Measurements from ENCODE around the gene GUCA2A.

The GUCA2A gene

GRCh38 chr1:42173155-42173933 is 8.8 kb upstream of the GUCA2A start:
- TF ChIP-seq CTCF (IDR thresholded peaks at IDR 0.05; ENCODE audit: borderline replicate concordance, control extremely low read depth, extremely low read depth, insufficient read depth, missing control alignments) = peak; percentile 95
- in situ Hi-C loops (cut with MboI; ENCODE audit: low sequenced_read_pairs, unreplicated experiment) = no loop called here
- DNase-seq (ENCODE audit: low spot score) = peak; percentile 84

DNA sequence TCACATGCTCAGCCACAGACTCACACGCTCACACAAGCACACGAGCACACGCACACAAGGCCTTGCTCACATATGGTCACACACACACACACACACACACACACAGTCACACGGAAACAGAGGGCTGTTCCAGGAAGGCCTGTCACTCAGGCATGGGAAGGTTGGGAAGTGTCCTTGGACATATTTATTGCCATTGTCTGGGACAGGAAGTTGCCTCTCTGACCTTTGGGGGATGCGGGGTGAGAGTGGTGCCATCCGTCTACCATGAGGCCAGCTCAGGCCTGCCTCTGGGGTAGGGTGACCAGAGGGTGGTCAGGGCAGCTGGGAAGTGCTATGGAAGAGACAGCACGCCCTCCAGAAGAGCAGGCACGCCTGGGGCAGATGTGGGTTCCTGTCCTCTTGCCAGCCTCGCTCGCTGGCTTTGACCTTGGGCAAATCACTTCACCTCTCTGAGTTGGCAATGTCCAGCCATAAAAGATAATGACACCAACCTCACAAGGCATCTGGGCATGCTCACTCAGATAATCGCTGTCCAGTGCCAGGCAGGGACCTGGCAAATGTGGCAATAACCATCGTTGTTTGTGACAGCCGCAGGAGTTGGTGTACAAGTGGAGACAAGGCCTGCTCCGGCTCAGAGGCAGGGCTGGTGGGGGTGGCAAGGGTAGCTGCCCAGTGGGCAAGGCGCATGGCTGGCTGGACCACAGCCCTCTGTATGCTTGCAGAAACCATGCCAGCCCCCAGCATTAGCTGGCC is 8.0 kb upstream of the GUCA2A start:
- in situ Hi-C loops (cut with MboI; ENCODE audit: low sequenced_read_pairs, unreplicated experiment) = no loop called here
- no peak for DNase-seq (ENCODE audit: low spot score)
- no peak for TF ChIP-seq CTCF (IDR thresholded peaks at IDR 0.05; ENCODE audit: borderline replicate concordance, control extremely low read depth, extremely low read depth, insufficient read depth, missing control alignments)

DNA sequence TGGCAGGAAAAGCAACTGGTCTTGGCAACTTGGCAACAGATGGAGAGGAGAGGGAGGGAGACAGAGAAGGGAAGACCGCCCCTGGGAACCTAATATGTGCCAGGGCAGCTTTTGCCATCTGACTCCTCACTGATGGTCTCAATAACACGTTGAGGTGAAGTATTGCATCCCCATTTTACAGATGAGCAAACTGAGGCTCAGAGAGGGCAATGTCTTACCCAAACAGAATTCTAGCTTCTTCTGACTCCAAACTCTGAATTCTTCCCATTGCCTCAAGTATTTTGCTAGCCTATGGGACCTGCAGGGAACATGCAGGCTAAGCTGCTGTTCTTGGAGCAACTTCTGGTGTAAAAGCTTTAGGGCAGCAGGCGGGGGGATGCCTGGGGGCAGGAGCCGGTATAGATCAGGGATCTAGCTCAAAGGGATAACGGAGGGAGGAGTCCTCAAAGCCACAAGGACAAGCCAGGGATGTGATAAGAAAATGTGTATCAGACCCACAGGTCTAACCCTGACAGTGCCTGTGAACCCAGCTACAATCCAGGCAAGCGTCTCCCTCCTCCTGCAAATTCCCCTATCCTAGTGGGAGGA is 7.2 kb upstream of the GUCA2A start:
- no peak for TF ChIP-seq CTCF (IDR thresholded peaks at IDR 0.05; ENCODE audit: borderline replicate concordance, control extremely low read depth, extremely low read depth, insufficient read depth, missing control alignments)
- no peak for DNase-seq (ENCODE audit: low spot score)
- in situ Hi-C loops (cut with MboI; ENCODE audit: low sequenced_read_pairs, unreplicated experiment) = no loop called here

DNA sequence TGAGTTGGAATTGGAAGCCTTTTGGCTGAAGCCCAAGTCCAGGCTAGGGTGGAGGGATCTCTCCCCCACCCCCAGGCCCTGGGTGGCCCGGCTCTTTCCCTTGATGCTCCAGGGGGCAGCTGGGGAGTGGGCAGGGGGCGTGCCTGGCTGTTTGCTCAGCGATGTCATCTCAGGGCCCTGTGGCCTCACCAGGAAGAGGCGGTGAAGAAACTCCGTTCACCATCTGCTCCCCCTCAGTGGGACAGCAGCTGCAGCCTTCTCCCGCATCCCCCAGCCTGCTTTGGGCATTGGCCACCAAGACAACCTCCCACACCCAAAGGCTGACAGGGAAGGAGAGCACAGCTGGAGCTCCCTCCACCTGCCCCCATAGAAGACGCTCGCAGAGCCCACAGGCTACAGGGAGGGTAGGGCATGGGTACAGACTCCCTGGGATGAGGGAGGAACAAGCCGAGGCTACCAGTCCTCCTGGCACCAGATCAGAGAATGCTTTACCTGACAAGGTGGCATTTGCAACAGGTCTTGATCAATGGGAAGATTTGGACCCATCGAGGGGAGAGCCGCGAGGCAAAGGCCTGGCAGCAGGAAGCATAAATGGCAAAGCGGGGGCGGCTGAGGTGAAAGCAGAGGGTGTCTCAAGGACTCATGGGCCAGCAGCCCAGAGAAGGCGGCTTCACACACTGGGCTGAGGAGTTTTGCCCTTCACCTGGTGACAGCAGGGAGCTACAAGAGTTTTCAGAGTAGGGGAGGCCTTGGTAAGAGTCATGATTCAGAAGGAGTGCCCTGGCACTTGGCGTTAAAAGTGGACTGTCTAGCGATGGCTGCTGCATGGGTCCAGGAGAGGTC is 6.5 kb upstream of the GUCA2A start:
- no peak for DNase-seq (ENCODE audit: low spot score)
- in situ Hi-C loops (cut with MboI; ENCODE audit: low sequenced_read_pairs, unreplicated experiment) = no loop called here
- no peak for TF ChIP-seq CTCF (IDR thresholded peaks at IDR 0.05; ENCODE audit: borderline replicate concordance, control extremely low read depth, extremely low read depth, insufficient read depth, missing control alignments)

- in situ Hi-C loops (cut with MboI; ENCODE audit: low sequenced_read_pairs, unreplicated experiment) = no loop called here
- no peak for DNase-seq (ENCODE audit: low spot score)
- no peak for TF ChIP-seq CTCF (IDR thresholded peaks at IDR 0.05; ENCODE audit: borderline replicate concordance, control extremely low read depth, extremely low read depth, insufficient read depth, missing control alignments)
Observed at GRCh38 chr1:42168763-42169162, 4.2 kb upstream of the GUCA2A start.

DNA sequence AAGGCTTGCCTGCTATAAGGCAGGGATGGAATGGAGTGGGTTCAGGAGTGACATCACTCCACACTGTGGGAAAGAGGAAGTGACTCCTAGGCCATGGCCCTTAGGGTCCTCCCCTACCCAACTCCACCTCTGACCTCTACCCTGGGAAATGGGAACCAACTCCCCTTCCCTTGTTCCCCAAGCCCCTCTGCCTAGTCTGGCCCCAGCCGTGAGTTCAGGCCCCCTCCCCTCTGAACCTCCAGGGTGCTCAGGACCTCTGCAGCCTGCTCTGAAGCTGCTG is 3.8 kb upstream of the GUCA2A start:
- in situ Hi-C loops (cut with MboI; ENCODE audit: low sequenced_read_pairs, unreplicated experiment) = no loop called here
- TF ChIP-seq CTCF (IDR thresholded peaks at IDR 0.05; ENCODE audit: borderline replicate concordance, control extremely low read depth, extremely low read depth, insufficient read depth, missing control alignments) = no peak
- DNase-seq (ENCODE audit: low spot score) = no peak
